AG09319 (cell line): ENCODE results near the gene TFCP2L1.

Experiments used
- DNase-seq: peaks from one replicate; pipeline ENCODE4 v3.0.0-alpha.2; 2010; ENCODE audit warnings: low read depth; ENCODE audit errors: extremely low read depth
- TF ChIP-seq, protein P1 (sequence below): IDR thresholded peaks from 2 replicates; pipeline ENCODE4 v1.5.1; 2011; ENCODE audit warnings: low read depth, mild to moderate bottlenecking, inconsistent platforms, low read length, moderate library complexity

The TFCP2L1 gene

DNA sequence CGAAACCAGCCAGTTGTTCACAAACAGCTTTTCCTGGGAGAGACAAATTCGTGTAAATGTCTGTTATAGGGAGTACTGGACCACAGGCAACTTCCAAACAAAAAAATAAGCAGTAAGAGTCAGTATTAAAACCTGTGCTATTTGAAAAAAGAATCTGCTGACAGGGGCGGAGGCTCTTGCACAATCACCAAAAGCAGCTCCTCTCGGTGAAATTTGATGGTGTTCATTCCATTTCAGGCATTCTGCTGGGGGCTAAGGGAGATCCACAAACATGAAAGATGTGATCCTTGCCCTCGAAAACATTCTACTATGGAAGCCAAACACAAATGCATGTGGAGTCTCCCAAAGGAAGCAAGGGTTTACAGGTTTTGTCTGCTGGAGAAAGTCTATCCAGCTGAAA is 45.0 kb downstream of the TFCP2L1 start:
- DNase-seq, result no peak
- TF ChIP-seq, protein P1, sequence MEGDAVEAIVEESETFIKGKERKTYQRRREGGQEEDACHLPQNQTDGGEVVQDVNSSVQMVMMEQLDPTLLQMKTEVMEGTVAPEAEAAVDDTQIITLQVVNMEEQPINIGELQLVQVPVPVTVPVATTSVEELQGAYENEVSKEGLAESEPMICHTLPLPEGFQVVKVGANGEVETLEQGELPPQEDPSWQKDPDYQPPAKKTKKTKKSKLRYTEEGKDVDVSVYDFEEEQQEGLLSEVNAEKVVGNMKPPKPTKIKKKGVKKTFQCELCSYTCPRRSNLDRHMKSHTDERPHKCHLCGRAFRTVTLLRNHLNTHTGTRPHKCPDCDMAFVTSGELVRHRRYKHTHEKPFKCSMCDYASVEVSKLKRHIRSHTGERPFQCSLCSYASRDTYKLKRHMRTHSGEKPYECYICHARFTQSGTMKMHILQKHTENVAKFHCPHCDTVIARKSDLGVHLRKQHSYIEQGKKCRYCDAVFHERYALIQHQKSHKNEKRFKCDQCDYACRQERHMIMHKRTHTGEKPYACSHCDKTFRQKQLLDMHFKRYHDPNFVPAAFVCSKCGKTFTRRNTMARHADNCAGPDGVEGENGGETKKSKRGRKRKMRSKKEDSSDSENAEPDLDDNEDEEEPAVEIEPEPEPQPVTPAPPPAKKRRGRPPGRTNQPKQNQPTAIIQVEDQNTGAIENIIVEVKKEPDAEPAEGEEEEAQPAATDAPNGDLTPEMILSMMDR, result no peak

DNA sequence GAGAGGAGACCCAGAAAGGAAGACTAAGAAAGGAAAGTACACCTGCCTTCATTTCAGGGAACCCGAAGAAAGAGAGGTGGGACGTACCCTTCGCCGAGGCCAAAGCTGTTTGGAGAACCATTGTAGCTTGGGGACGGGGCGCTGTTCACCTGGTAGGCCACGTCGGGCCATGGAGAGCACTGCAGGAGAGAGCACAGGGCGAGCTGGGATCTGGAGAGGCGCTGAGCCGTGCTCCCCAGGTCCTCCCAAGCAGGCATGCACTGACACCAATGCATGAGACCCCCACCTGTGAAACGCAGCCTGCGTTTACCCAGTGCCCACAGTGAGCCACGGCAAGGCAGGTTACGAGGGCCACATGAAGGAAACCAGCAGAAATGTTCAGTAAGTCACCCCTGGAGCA is 45.5 kb downstream of the TFCP2L1 start:
- TF ChIP-seq, protein P1, result no peak
- no peak for DNase-seq

DNA sequence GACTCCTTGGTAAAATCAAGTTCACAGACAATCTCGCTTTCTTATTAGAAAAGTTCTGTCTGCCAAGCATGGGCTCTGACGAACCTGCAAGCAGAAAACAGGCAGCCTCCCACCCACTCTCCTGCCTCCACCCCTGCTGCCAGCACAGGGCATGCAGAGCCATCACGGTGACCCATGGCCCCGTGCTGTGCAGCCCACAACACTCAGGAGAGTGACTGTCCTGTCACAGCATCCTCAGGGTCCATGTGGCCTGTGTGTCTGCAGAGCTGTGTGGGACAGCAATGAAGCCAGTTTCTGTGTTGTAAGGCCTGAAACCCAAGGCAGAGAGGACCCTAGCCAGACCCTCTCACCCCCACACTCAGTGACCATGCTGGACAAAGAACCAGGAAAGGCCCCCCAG is 46.2 kb downstream of the TFCP2L1 start:
- TF ChIP-seq, protein P1, result no peak
- no peak for DNase-seq

DNA sequence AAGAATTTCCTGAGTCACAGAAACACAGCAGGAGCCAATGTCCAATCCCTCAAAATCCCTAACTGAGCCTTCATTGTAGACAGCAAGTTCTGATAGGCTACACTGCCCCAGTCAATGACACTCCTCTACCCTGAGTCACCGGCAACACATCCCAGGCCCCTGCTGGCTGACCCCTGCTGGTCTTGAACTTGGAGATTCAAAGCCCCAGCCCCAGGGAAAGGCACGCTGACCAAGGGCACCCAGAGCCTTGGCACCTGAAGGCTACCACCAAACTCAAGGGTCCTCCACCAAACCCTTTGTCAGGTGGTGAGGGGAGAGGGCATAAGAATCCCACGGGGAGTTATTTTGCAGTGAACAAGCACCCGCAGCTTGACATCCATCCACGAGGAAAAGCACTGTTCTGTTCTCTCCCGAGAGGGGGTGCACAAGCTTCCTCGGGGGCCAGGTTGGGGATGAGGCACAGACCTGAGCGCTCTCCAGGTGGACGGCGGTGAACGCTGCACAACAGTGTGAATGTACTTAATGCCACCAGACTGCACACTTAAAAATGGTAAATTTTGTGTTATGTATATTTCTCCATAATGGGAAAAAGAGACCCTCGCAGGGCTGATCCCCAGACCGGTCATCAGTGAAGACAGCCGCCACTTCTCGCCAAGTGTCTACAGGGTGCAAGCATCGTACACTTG is 46.9 kb downstream of the TFCP2L1 start:
- TF ChIP-seq, protein P1, result no peak
- no peak for DNase-seq

DNA sequence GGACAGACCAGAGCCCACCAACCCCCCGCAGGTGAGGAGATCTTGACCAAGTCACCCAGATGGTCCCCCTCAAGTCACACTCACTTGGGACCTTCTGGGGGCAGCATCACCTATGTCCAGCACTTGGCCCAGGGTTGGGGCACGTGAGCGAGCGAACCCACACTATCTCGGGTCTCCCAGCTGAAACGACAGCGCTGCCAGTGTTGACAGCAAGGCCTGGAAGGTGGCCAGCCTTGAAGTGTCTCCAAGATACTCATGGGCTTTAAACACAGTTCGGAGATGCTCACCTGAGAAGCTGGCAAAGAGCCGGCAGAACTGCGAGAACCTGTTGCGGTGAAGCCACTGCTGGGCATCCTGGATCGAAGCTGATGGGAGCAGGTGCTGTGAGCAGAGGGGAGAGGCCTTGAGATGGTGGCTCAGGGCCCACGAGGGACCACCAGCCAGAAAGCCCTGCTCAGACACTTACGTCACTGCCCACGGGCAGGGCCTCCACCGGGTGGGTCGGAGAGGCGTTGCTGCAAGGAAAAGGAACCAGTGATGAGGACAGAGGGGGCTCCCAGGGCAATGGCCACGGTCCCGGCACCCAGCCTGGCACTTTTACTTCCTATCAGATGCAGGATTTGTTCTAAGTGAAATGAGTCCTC is 47.5 kb downstream of the TFCP2L1 start:
- TF ChIP-seq, protein P1, result no peak
- DNase-seq, result no peak

DNA sequence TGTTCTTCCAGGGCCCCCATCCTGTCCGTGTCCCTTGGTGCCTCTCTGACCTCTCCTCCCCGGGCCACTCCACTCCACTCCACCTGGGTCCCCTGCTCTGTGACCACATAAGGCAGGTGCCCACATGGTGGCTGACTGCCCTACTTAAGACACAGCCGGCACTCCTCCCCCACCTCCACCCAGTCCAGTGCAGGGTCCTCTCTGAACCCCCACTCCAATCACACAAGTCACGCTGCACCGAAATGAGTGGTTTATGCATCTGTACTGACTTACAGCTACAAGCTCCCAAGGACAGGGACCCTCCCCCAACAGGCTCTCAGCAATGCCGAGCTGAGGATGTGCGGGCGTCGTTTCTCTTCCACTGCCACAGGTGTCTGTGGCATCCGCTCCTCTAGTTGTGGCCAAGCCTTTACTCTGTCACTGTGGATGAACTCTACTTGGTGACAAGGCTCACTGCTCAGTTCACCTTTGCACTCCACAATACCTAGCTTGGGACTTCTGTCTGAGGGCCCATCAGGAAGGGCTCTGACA is 48.3 kb downstream of the TFCP2L1 start:
- TF ChIP-seq, protein P1, result no peak
- no peak for DNase-seq

DNA sequence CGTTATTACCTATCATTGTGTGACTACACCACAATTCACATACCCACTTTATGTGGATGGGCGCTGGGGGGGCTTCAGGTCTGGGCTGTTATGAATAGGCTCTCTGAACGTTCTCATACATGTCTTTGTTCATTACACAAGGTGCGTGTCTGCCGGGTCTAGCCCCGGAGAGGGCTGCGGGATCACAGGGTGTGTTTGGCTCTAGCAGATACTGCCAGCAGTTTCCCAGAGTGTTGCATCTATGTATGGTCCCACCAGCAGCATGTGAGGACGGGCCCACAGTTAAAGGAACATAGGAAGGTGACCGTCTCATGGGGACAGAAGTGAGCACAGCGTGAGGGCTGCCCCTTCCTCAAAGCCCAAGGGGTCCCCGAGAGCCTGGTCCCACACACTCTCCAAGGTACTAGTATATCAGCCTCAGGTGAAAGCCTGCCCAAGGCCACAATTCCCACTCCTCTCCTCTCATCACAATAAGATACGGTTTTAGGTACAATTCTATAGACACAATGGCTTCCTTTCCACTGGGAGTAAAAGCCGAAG is 48.8 kb downstream of the TFCP2L1 start:
- DNase-seq, result no peak
- TF ChIP-seq, protein P1, result no peak
